ENCODE results near the gene FBXW8.

Gene FBXW8

DNA sequence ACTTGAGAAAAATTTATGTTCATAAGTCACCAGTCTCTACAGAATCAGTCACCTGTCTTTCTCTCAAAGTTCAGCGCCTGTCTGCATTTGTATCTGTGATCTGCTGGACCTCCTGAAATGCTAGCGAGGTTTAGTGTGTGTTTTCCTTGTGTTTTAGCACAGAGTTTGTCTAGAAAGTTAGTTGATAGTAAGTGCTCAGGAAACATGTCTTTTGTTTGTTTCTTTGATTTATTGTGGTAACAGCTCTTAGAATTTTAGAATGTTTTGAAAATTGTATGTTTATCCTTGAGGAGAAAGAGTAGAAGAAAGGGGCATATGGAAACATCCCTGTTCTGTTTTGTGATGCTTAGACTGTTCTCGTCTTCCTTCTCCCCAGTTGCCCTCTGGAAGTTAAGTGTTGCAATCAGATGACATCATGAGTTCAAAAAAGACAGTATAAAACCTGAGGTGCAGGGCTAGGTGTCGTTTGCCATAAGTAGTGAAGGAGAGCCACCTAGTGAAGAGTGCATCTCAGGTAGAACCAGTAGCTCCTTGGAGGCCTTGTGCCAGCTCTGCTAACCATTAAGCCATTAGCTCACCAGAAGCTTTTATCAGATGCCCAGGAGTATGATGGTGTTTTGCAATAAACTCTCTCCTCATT lies 44.8 kb downstream of the FBXW8 start:
- Histone ChIP-seq H3K27me3 (ENCODE audit: insufficient read depth, poor library complexity, severe bottlenecking) (no peaks in the 10 kb centered on the region), H3K27ac (replicated peaks) (no peak overlapping the region), H3K4me3 (replicated peaks; ENCODE audit: insufficient read depth, low read length) (no peak overlapping the region)
- DNase-seq (ENCODE audit: low read depth in 1 of 2, low spot score in 1 of 2): peak in 1 of 2 experiments; percentile 30
- TF ChIP-seq GABPA (IDR thresholded peaks at IDR 0.05; ENCODE audit: low read depth) (no peak), SPI1 (IDR thresholded peaks at IDR 0.05; ENCODE audit: borderline replicate concordance, low read depth) (no peak), POLR2AphosphoS5 (IDR thresholded peaks at IDR 0.05; ENCODE audit: low read depth) (no peak)
- TF ChIP-seq, protein P1, sequence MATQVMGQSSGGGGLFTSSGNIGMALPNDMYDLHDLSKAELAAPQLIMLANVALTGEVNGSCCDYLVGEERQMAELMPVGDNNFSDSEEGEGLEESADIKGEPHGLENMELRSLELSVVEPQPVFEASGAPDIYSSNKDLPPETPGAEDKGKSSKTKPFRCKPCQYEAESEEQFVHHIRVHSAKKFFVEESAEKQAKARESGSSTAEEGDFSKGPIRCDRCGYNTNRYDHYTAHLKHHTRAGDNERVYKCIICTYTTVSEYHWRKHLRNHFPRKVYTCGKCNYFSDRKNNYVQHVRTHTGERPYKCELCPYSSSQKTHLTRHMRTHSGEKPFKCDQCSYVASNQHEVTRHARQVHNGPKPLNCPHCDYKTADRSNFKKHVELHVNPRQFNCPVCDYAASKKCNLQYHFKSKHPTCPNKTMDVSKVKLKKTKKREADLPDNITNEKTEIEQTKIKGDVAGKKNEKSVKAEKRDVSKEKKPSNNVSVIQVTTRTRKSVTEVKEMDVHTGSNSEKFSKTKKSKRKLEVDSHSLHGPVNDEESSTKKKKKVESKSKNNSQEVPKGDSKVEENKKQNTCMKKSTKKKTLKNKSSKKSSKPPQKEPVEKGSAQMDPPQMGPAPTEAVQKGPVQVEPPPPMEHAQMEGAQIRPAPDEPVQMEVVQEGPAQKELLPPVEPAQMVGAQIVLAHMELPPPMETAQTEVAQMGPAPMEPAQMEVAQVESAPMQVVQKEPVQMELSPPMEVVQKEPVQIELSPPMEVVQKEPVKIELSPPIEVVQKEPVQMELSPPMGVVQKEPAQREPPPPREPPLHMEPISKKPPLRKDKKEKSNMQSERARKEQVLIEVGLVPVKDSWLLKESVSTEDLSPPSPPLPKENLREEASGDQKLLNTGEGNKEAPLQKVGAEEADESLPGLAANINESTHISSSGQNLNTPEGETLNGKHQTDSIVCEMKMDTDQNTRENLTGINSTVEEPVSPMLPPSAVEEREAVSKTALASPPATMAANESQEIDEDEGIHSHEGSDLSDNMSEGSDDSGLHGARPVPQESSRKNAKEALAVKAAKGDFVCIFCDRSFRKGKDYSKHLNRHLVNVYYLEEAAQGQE (IDR thresholded peaks at IDR 0.05; ENCODE audit: insufficient replicate concordance, low read depth): no peak
- TF ChIP-seq, protein P2, sequence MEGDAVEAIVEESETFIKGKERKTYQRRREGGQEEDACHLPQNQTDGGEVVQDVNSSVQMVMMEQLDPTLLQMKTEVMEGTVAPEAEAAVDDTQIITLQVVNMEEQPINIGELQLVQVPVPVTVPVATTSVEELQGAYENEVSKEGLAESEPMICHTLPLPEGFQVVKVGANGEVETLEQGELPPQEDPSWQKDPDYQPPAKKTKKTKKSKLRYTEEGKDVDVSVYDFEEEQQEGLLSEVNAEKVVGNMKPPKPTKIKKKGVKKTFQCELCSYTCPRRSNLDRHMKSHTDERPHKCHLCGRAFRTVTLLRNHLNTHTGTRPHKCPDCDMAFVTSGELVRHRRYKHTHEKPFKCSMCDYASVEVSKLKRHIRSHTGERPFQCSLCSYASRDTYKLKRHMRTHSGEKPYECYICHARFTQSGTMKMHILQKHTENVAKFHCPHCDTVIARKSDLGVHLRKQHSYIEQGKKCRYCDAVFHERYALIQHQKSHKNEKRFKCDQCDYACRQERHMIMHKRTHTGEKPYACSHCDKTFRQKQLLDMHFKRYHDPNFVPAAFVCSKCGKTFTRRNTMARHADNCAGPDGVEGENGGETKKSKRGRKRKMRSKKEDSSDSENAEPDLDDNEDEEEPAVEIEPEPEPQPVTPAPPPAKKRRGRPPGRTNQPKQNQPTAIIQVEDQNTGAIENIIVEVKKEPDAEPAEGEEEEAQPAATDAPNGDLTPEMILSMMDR (IDR thresholded peaks at IDR 0.05; ENCODE audit: insufficient read depth, low read length): no peak

DNA sequence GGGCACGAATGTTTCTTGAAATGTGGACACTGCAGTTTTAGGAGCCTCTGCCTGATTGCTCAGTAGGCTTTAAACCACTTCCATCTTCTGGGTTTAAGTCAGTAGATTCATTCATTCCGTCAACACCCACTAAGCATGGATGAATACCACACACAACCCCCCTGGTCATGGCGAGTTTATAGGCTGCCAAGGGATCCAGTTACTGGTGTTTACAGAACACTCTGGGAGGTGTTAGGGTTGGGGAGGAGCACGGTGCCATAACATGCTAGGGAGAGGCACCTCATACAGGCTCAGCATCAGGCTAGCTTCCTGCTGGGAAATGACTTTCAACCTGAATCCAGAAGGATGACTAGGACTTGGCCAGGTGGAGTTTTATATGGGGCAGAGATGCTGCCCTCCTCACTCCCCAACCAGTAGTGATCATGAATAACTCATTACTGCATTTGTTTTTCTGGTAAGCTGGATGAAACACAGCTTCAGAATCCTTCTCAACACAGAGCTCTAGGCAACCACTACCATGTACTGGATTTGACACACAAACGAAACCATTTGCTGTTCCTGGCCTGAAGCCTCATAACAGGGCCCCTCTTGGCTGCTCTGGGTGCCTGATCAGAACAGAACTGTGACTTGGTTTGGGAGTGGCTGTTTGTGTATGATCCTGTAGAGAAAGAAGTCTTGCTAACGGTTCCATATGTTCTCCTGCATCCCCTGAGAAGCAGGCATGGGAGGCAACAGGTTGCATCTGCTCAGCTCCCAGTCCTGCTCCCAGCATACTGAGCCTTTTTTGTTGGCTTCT lies 47.9 kb downstream of the FBXW8 start:
- H3K27ac ChIP-seq (replicated peaks): no peak overlapping the region
- DNase-seq (ENCODE audit: low read depth in 1 of 2, low spot score in 1 of 2): no peak
- H3K27me3 ChIP-seq (ENCODE audit: insufficient read depth, poor library complexity, severe bottlenecking): no peaks in the 10 kb centered on the region
- no peak for TF ChIP-seq GABPA (IDR thresholded peaks at IDR 0.05; ENCODE audit: low read depth)
- TF ChIP-seq, protein P2 (IDR thresholded peaks at IDR 0.05; ENCODE audit: insufficient read depth, low read length): no peak
- TF ChIP-seq, protein P1 (IDR thresholded peaks at IDR 0.05; ENCODE audit: insufficient replicate concordance, low read depth): no peak
- TF ChIP-seq POLR2AphosphoS5 (IDR thresholded peaks at IDR 0.05; ENCODE audit: low read depth): no peak
- TF ChIP-seq SPI1 (IDR thresholded peaks at IDR 0.05; ENCODE audit: borderline replicate concordance, low read depth): no peak
- H3K4me3 ChIP-seq (replicated peaks; ENCODE audit: insufficient read depth, low read length): no peak overlapping the region

DNA sequence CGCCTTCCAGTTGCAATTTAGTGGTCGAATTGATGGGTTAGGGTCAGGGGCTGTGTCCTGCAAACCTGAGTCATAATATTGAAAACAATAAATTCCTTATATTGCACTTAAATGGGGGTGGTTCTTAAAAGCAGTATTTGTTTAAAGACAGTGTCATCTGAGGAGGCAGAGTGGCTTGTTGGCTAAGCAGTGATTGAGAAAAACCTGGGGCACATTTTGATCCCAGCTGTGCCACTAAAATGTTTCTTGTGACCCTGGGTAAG lies 48.4 kb downstream of the FBXW8 start:
- Histone ChIP-seq H3K27ac (replicated peaks) (no peak overlapping the region), H3K4me3 (replicated peaks; ENCODE audit: insufficient read depth, low read length) (no peak overlapping the region), H3K27me3 (ENCODE audit: insufficient read depth, poor library complexity, severe bottlenecking) (no peaks in the 10 kb centered on the region)
- no peak for DNase-seq (ENCODE audit: low read depth in 1 of 2, low spot score in 1 of 2)
- TF ChIP-seq GABPA (IDR thresholded peaks at IDR 0.05; ENCODE audit: low read depth) (no peak), SPI1 (IDR thresholded peaks at IDR 0.05; ENCODE audit: borderline replicate concordance, low read depth) (no peak), POLR2AphosphoS5 (IDR thresholded peaks at IDR 0.05; ENCODE audit: low read depth) (no peak)
- TF ChIP-seq, protein P2 (IDR thresholded peaks at IDR 0.05; ENCODE audit: insufficient read depth, low read length): no peak
- TF ChIP-seq, protein P1 (IDR thresholded peaks at IDR 0.05; ENCODE audit: insufficient replicate concordance, low read depth): no peak

Measured in HL-60 (cell line).